Liver (tissue), 9 donors: ENCODE data around the gene RBM47. TPM values are rescaled to one million over a fixed set of nuclear protein-coding genes. Genes with fewer than 3 reads are reported as not detected.
A peak's percentile ranks its signal among the peaks of the same experiment; 100 is the strongest.

ENCODE experiments used
- DNase-seq: peaks from one replicate; pipeline ENCODE4 v3.0.0-alpha.2; 2017; ENCODE audit warnings: low spot score
- H3K27ac ChIP-seq, 2 donors: one replicate each; pipeline ENCODE4 v1.7.0; 2013; ENCODE audit warnings: inconsistent platforms in 2 of 2, low read length in 2 of 2, control low read depth in 1 of 2, low read depth in 1 of 2, mild to moderate bottlenecking in 1 of 2
- H3K27me3 ChIP-seq, 4 donors: one replicate each; pipeline versions ENCODE4 v1.6.1 to v1.7.0; 2013; ENCODE audit warnings: low read length in 3 of 4, inconsistent platforms in 1 of 4, mild to moderate bottlenecking in 1 of 4, moderate library complexity in 1 of 4; ENCODE audit not compliant: control insufficient read depth in 4 of 4, insufficient read depth in 4 of 4
- H3K36me3 ChIP-seq, 4 donors: one replicate each; pipeline versions ENCODE4 v1.6.1 to v1.7.0; 2013; ENCODE audit warnings: low read length in 3 of 4, mild to moderate bottlenecking in 3 of 4, low read depth in 1 of 4, moderate library complexity in 1 of 4; ENCODE audit not compliant: control insufficient read depth in 4 of 4, insufficient read depth in 3 of 4
- H3K4me1 ChIP-seq, 4 donors: one replicate each; pipeline versions ENCODE4 v1.6.1 to v1.7.0; 2013; ENCODE audit warnings: low read length in 3 of 4, mild to moderate bottlenecking in 3 of 4, moderate library complexity in 1 of 4; ENCODE audit not compliant: control insufficient read depth in 4 of 4, insufficient read depth in 4 of 4
- H3K4me3 ChIP-seq, 3 donors: one replicate each; pipeline versions ENCODE4 v1.6.1 to v1.7.0; 2013; ENCODE audit warnings: low read length in 3 of 3, control low read depth in 1 of 3, low read depth in 1 of 3, mild to moderate bottlenecking in 1 of 3
- H3K9ac ChIP-seq, 2 donors: one replicate each; pipeline ENCODE4 v1.7.0; 2013; ENCODE audit warnings: low read length in 2 of 2, mild to moderate bottlenecking in 2 of 2, moderate library complexity in 2 of 2, control low read depth in 1 of 2, low read depth in 1 of 2
- H3K9me3 ChIP-seq, 4 donors: one replicate each; pipeline versions ENCODE4 v1.6.1 to v1.7.0; 2013; ENCODE audit warnings: low read length in 3 of 4; ENCODE audit not compliant: control insufficient read depth in 4 of 4
- ATF3 ChIP-seq: IDR thresholded peaks from 2 replicates; pipeline ENCODE4 v1.6.1; 2016; ENCODE audit warnings: antibody characterized with exemption
- CTCF ChIP-seq: fragments of 150-350 bp; IDR thresholded peaks from 2 replicates; pipeline ENCODE4 v1.5.1; 2017; ENCODE audit warnings: improper control_type of control experiment, low read depth, low read length; ENCODE audit not compliant: missing input control
- EGR1 ChIP-seq, 2 donors: IDR thresholded peaks; 2 replicates each; pipeline ENCODE4 v1.6.1; 2016 to 2018; ENCODE audit warnings: antibody characterized with exemption in 2 of 2, low read depth in 2 of 2
- FOXA1 ChIP-seq: IDR thresholded peaks from 2 replicates; pipeline ENCODE4 v1.6.1; 2016; ENCODE audit warnings: antibody characterized with exemption
- FOXA2 ChIP-seq: IDR thresholded peaks from 2 replicates; pipeline ENCODE4 v1.6.1; 2016; ENCODE audit warnings: antibody characterized with exemption
- GABPA ChIP-seq, 2 donors: IDR thresholded peaks in 1 of 2; conservative IDR thresholded peaks in 1 of 2; 2 replicates each; pipeline ENCODE4 v1.6.1; 2016; ENCODE audit warnings: antibody characterized with exemption in 2 of 2, mild to moderate bottlenecking in 1 of 2, moderate library complexity in 1 of 2
- HNF4A ChIP-seq, 2 donors: conservative IDR thresholded peaks; 2 replicates each; pipeline ENCODE4 v1.6.1; 2016; ENCODE audit warnings: antibody characterized with exemption in 2 of 2, mild to moderate bottlenecking in 2 of 2
- HNF4G ChIP-seq: IDR thresholded peaks from 2 replicates; pipeline ENCODE4 v1.6.1; 2016; ENCODE audit warnings: antibody characterized with exemption
- JUND ChIP-seq, 2 donors: IDR thresholded peaks; 2 replicates each; pipeline ENCODE4 v1.6.1; 2016; ENCODE audit warnings: antibody characterized with exemption in 2 of 2
- NR2F2 ChIP-seq: IDR thresholded peaks from 2 replicates; pipeline ENCODE4 v1.6.1; 2016; ENCODE audit warnings: antibody characterized with exemption
- RAD21 ChIP-seq, 2 donors: IDR thresholded peaks; 2 replicates each; pipeline ENCODE4 v1.6.1; 2016; ENCODE audit warnings: antibody characterized with exemption in 2 of 2, mild to moderate bottlenecking in 2 of 2
- RXRA ChIP-seq, 2 donors: IDR thresholded peaks; 2 replicates each; pipeline ENCODE4 v1.6.1; 2017 to 2018; ENCODE audit warnings: antibody characterized with exemption in 2 of 2, mild to moderate bottlenecking in 1 of 2
- SP1 ChIP-seq: IDR thresholded peaks from 2 replicates; pipeline ENCODE4 v1.6.1; 2018; ENCODE audit warnings: antibody characterized with exemption, mild to moderate bottlenecking
- TAF1 ChIP-seq: conservative IDR thresholded peaks from 2 replicates; pipeline ENCODE4 v1.6.1; 2016; ENCODE audit warnings: antibody characterized with exemption, mild to moderate bottlenecking
- YY1 ChIP-seq: IDR thresholded peaks from 2 replicates; pipeline ENCODE4 v1.6.1; 2016; ENCODE audit warnings: antibody characterized with exemption, mild to moderate bottlenecking
- ZBTB33 ChIP-seq: IDR thresholded peaks from 2 replicates; pipeline ENCODE4 v1.6.1; 2016; ENCODE audit warnings: antibody characterized with exemption
- WGBS: extraction: QIAGEN DNeasy Blood & Tissue Kit; methylation state at CpG from one replicate; pipeline ENCODE4 v1.1.7; 2013; 5-methylcytosine and 5-hydroxymethylcytosine counted together
- polyA plus RNA-seq, 2 donors: library from polyadenylated mRNA; stranded (reverse) in 1 of 2; unstranded in 1 of 2; fragments of 200-250 nt in 1 of 2; fragments of >200 nt in 1 of 2; fragmentation: Nextera tagmentation in 1 of 2; extraction: Ambion mirVana in 1 of 2; gene quantifications; one replicate each; pipeline versions ENCODE4 v1.2.1 to v1.2.3, GENCODE V29; 2013 to 2015
- total RNA-seq, 2 donors: library from RNA; depleted of rRNA; stranded (reverse); fragments of >200 nt; gene quantifications; one replicate each; pipeline ENCODE4 v1.2.3, GENCODE V29; 2014
- TF ChIP-seq, protein P1 (sequence below): IDR thresholded peaks from 2 replicates; pipeline ENCODE4 v1.6.1; 2016; ENCODE audit warnings: antibody characterized with exemption, mild to moderate bottlenecking
- TF ChIP-seq, protein P2 (sequence below): IDR thresholded peaks from 2 replicates; pipeline ENCODE4 v1.6.1; 2016; ENCODE audit warnings: antibody characterized with exemption
- donor health status: healthy.
- donor health status: healthy.
- donor health status: healthy.
- donor health status: healthy.
- donor health status: healthy.

RBM47 gene
- total and polyA plus RNA-seq, 4 donors = 16.5 to 81.2 (median 24.7) TPM

DNA sequence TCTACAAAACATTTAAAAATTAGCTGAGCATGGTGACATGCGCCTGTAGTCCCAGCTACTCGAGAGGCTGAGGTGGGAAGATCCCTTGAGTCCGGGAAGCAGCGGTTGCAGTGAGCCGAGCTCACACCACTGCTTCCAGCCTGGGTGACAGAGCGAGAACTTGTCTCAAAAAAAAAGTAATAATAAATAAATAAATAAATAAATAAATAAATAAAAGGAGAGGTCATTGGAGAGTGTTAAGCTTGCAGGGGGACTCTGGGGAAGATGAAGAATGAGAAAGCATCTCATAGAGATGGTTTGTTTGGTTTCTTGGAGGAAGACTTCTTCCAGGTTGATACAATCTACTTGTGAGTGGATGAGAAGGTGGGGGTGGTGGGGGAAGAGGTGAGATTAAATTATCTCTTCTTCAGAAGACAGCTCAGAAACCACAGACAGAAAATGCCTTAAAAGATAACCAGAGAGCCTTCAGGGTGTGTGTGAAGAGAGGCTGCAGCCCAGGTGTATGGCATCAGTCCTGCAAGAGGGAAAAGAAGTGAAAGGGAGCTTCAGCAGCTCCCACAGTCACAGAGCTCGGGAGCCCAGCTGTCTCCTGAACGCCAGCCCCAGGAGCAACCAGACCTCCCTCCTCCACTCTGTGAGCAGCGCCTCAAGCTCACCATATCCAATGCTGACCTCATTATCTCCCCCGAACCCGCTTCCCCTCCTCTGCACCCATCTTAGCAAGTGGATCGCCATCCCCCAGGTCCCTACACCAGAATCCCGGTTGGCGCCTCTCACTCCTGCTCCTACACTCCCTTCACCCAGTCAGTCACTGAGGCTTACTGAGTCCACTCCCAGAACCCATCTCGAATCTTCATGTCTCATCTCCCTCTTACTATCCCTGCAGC, 48.2 kb downstream of the RBM47 start (continued):
- TF ChIP-seq, protein P1, sequence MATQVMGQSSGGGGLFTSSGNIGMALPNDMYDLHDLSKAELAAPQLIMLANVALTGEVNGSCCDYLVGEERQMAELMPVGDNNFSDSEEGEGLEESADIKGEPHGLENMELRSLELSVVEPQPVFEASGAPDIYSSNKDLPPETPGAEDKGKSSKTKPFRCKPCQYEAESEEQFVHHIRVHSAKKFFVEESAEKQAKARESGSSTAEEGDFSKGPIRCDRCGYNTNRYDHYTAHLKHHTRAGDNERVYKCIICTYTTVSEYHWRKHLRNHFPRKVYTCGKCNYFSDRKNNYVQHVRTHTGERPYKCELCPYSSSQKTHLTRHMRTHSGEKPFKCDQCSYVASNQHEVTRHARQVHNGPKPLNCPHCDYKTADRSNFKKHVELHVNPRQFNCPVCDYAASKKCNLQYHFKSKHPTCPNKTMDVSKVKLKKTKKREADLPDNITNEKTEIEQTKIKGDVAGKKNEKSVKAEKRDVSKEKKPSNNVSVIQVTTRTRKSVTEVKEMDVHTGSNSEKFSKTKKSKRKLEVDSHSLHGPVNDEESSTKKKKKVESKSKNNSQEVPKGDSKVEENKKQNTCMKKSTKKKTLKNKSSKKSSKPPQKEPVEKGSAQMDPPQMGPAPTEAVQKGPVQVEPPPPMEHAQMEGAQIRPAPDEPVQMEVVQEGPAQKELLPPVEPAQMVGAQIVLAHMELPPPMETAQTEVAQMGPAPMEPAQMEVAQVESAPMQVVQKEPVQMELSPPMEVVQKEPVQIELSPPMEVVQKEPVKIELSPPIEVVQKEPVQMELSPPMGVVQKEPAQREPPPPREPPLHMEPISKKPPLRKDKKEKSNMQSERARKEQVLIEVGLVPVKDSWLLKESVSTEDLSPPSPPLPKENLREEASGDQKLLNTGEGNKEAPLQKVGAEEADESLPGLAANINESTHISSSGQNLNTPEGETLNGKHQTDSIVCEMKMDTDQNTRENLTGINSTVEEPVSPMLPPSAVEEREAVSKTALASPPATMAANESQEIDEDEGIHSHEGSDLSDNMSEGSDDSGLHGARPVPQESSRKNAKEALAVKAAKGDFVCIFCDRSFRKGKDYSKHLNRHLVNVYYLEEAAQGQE = no peak

DNA sequence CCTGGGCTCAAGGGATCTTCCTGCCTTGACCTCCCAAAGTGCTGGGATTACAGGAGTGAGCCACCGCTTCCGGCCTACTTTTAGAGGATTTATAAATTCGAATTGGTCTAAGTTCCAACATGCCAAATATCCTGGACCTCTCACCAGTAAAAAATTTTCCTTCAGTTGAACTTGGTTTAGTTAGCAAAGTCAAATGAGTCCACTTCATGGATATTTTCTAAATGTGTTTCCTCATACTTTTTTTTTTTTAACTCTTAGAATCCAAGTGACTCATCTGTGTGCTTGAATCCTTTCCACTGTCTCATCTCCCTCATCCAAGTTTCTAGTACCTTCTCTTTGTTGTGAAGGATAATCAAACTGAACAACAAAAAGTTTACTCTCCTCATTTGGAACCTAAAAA, 49.7 kb downstream of the RBM47 start:
- 91% methylated on average over 3 of the region's 3 CpGs for WGBS
- no peaks in the 10 kb centered on the region for H3K9me3 ChIP-seq
- peaks cover 14 to 23% (median 18%) of the 10 kb centered on the region in 4 donors for H3K4me1 ChIP-seq
- no peaks in the 10 kb centered on the region for H3K36me3 ChIP-seq
- no peak overlapping the region for H3K9ac ChIP-seq
- no peak overlapping the region for H3K4me3 ChIP-seq
- no peak for DNase-seq
- no peak for TF ChIP-seq NR2F2
- TF ChIP-seq JUND (IDR thresholded peaks at IDR 0.05) = no peak
- no peak for TF ChIP-seq EGR1 (IDR thresholded peaks at IDR 0.05; ENCODE audit: low read depth in 2 of 2)
- TF ChIP-seq ZBTB33 = no peak
- no peak for TF ChIP-seq RAD21 (IDR thresholded peaks at IDR 0.05)
- no peak for TF ChIP-seq YY1
- no peak for TF ChIP-seq FOXA2
- no peak for TF ChIP-seq CTCF
- no peak for TF ChIP-seq HNF4A (conservative IDR thresholded peaks at IDR 0.05)
- no peak for TF ChIP-seq GABPA (IDR thresholded peaks at IDR 0.05 in 1 of 2, conservative IDR thresholded peaks at IDR 0.05 in 1 of 2)
- no peak for TF ChIP-seq HNF4G
- TF ChIP-seq TAF1 = no peak
- TF ChIP-seq, protein P1 = no peak
- no peak for TF ChIP-seq ATF3
- TF ChIP-seq RXRA (IDR thresholded peaks at IDR 0.05) = no peak
- TF ChIP-seq SP1 = no peak
- TF ChIP-seq, protein P2, sequence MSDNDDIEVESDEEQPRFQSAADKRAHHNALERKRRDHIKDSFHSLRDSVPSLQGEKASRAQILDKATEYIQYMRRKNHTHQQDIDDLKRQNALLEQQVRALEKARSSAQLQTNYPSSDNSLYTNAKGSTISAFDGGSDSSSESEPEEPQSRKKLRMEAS = no peak
- TF ChIP-seq FOXA1 = no peak
- H3K27me3 ChIP-seq = no peaks in the 10 kb centered on the region
- H3K27ac ChIP-seq = peak overlapping the region in 1 of 2 donors; percentile 31
